CMK (cell line): ENCODE results near the gene UMAD1.
"Not testable (repeated sequence)": the region's sequence is repeated elsewhere in the genome, so short reads cannot be mapped to it uniquely, and the experiment has no call there.

Source experiments
- DNase-seq: peaks from one replicate; pipeline ENCODE4 v3.0.0-alpha.2; 2010; ENCODE audit warnings: low read depth

The UMAD1 gene

DNA sequence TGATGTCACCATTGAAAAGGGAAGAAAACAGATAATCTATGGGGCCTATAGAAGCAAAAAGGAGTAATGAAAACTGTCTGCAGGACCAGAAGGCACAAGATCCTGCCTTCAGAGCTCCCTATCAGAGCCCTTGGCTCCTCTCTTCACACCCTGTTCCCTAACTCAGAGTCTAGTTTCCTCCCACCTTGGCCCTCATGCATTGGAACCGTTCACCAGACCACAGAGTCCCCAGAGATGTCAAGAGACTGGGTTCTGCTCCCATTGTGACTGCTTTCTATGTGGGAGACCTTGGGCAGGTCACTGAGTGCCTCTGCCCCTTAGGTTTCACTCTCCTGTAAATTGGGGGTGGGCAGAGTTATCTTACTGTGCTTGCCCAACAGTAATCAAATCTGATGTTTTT lies 158.0 kb downstream of the UMAD1 start:
- DNase-seq = no peak

DNA sequence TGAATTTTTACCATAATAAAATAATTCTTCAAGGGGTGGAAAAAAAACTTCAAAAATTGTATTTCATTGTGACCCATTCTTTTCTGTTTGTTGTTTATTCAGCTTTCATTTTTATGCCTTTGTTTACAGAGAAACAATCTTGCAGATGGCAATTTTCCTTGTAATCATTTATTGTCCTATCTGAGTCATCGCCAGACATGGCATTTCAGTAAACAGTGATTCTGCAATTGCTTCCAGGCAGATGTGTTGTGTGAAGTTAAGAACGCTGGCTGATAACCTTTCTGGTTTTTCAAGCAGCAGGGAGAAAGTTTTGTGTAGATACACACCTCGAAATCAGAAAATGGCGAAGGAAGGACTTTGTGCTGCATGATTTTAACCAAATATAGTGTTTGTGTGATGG lies 158.6 kb downstream of the UMAD1 start:
- DNase-seq = no peak

DNA sequence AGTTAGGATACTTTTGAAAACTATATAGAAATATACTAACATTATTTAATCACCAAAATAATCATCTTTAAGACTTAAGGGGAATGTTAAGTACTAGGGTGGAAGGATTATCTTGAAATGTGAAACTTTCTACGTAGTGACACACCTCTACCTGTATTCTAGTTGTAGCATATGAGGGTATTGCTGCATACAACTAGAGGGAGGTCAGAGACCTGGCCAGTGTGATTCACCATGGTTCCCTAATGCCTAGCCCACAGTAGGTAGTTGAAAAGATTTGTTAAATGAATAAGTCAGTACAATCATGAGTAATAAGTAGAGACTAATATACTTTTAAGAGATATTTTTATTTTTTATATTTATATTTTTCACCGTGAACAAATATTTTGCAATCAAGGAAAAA lies 162.0 kb downstream of the UMAD1 start:
- no peak for DNase-seq

DNA sequence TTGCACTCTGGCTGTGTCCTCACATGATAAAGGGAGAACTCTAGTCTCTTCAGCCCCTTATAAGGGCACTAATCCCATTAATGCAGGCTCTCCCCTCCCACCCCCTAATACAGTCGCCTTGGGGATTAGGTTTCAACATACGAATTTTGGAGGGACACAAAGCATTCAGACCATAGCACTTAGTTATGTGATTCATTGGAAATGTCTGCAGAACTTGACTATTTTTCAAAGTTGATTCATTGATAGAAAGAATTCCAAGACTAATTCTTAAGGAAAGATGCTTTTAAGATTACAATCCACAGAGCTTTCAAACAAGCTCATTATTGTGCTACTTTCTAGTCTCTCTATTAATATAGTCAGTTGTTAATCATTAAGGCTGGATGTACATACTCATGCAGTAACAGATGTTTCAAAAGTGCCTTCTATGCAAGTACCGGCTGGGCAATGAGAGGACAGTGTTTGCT lies 163.2 kb downstream of the UMAD1 start:
- no peak for DNase-seq

DNA sequence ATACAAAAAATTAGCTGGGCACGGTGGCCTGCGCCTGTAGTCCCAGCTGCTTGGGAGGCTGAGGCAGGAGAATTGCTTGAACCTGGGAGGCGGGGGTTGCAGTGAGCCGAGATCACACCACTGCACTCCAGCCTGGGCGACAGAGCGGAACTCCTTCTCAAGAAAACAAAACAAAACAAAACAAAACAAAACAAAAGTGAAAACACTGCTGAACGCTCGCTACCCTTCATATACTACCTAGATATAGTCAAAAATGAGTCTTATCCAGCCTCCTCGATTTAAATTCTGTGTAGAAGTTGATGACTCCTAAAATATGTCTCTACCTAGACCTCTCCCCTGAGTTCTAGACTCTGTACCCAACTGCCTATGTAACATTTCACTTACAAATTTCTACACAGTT lies 164.3 kb downstream of the UMAD1 start:
- not testable (repeated sequence) for DNase-seq

DNA sequence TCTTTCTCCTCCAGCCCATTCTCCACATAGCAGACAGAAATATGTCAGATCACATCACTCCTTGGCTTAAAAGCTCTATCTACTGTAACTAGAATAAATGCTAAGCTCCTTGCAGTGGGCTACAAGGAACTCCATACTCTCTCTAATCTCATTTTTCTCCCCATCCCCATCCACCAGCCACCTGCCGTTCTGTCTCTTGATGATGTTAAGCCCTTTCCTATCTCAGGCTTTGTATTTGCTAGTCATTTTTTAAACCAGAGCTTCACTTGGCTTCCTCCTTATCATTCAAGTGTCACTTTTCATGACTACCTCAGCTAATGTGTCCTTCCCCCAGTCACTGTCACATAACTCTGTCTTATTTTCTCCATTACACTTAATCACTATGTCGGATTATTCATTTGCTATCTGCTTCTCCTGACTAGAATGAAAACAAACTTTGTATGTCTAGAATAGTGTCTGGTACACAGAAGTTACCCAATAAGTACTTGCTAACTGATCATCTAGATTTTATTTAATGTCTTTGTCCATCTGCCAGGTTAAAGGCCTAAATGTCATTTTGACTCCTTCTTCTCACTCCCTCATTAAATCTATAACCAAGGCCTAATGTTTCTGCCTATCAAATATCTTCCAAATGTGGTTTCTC lies 165.1 kb downstream of the UMAD1 start:
- no peak for DNase-seq

DNA sequence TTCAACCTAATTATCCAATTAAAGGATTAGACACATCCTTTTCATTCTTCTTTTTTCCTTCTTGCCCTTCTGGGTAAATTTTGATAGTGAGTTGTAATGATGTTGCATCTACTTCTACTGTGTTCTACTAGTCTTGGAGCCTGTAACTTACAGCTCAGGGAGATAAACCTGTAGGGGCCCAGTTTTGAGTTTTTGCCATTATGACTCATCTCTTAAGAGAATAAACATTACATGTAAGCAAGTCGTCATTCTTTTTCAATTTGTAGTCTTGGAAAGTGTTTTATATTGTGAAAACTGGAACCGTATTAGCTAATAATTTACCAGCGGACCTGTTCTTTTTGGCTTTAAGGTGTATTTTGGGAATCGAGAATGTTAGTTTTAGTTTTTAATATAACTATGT lies 167.6 kb downstream of the UMAD1 start:
- no peak for DNase-seq

DNA sequence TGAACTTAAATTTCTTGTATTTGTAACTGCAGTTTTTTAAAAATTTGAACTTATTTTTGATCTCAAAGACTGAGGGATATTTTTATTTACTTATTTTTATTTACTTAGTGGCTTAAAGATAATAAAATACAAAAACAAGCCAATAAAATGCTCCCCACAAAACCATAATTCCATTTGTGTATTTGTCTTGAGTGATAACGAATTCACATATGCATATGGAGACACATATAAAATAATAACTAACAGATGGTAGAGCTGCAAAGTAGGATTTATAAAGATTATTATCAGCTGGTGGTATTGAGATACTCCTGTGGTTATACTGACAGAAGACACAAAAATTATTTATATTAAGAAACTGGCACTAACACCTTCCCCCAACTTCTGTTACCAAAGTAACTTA lies 168.1 kb downstream of the UMAD1 start:
- DNase-seq = no peak

DNA sequence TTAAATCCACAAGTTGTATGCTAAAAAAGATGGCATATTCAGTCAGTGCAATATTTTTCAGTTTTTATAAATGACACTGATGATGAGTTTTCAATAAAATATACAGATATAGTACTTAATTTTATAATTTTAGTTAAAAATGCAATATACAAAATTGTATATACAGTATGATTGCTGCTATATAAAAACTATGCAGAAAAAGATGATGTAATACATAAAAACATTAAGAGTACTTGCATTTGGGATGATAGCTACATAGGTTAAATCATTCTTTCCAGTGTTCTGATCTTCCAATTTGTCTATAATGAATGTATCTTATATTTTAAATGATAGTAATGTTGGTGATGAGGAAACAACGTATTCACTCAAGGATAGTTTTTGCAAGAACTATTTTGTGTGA lies 169.8 kb downstream of the UMAD1 start:
- DNase-seq = no peak

DNA sequence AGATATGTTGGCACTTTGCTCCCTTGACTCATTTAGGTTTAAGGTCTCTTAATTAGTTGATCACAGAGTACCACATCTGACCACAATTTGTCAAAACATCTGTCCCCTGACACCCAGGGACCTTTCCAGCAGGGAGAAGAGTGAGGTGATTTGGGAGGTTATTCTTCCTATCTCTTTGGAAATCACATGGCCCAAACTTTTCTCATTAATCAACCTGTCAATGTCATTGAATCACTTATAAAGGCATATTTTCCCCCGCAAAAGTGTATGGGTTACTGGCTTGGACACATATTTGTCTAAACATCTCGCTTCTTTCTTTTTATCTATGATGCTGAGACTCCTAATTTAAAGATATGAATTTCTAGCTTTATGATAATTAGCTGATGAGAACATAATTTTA lies 170.3 kb downstream of the UMAD1 start:
- DNase-seq = no peak

DNA sequence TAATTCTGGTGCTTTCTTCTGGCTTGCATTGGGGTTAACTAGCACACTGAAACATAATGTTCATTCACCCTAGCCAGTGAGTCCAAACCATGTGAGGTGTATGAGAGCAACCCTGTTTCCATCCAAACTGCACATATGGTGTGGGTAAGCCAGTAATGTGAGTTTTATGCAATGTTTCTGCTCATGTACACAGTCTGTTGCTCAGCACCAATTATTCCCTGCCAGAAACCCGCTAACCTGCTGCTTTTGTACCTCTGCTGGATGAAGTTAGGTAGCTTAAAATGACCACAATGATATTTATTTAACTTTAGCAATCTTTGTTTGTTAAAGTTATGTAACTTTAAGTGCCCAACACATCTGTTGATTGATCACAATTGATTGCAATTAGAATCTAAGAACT lies 171.6 kb downstream of the UMAD1 start:
- DNase-seq = no peak

DNA sequence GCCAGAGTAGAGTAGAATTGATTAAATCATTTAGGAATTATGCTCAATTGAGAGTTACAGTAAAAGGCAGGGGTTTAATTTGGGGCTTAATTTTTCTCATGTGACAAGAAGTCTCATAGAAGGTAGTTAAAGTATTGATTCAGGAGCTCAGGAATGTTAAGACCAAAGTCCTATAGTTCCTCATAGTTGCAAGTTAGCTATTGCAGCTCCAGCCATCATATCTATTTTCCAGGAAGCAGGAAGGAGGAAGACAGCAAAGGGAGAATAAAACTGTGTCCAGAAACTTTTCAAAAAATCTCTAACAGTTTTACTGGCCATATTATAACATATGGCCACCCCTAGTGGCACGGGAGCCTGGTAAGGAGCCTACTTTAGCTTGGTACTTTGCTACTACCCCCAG lies 174.8 kb downstream of the UMAD1 start:
- DNase-seq = no peak

DNA sequence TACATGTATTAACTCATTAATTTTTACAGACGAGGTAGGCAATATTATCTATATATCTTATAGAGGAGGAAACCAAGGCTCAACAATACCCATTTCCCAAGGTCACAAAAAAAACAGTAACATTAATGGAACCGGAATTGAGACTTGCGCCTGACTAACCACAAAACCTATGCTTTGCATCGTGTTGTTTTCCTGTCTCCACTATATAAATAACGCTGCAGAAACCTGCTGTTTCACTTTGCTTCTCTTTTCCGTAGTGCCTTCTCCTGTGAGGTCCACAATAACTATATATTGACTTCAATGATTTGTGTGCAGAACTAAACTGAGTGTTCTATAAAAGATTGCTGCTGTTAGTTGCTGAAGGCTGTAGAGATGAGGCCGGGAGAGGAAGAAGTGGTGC lies 175.5 kb downstream of the UMAD1 start:
- DNase-seq = no peak

DNA sequence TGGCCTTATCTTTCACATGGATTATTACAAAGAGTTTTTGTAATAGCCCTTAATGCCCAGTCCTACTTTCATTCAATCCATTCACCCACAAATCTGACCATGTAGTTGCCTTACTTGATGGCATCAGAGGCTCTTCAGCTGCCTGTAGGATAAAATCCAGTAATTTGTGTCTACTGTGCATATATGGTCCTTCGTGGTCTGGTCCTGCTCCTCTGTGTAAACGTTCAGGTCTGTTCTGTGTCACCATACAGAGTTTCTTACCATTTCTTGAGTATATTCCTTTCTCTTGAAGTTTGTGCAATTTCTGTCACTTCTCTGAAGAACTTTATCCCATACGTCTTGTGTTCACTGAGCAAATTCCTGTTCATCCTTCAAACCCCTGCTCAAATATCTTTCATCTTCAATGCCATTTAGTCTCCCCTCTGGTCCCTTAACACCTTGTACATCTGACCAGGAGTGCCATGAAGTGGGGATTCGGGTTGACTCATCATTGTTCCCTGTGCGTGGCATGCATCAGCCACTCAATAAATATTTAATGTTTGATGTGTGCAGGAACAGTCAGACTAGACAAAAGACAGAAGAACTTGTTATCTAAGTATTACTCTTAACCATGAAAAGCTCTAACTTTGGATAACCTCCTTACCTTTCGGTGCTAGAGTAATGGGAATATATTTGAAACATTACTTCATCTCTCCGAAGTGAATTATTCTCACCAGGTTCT lies 176.4 kb downstream of the UMAD1 start:
- no peak for DNase-seq

DNA sequence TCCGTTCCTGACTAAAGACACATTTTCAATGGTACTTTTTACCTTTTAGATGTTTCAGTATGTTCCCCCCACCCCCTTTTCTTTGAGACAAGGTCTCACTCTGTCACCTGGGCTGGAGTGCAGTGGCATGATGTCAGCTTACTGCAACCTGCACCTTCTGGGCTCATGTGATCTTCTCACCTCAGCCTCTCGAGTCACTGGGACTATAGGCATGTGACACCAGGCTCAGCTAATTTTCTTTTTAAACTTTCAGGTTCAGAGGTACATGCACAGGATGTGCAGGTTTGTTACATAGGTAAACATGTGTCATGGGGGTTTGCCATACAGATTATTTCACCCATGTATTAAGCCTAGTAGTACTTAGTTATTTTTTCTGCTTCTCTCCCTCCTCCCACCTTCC lies 177.2 kb downstream of the UMAD1 start:
- DNase-seq = no peak

DNA sequence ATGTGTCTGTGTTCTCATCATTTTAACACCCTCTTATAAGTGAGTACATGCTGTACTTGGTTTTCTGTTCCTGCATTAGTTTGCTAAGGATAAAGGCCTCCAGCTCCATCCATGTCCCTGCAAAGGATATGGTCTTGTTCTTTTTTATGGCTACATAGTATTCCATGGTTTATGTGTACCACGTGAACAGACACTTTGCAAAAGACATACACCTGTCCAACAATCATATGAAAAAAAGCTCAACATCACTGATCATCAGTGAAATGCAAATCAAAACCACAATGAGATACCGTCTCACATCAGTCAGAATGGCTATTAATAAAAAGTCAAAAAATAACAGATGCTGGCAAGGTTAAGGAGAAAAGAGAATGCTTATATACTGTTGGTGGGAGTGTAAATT lies 177.6 kb downstream of the UMAD1 start:
- not testable (repeated sequence) for DNase-seq

DNA sequence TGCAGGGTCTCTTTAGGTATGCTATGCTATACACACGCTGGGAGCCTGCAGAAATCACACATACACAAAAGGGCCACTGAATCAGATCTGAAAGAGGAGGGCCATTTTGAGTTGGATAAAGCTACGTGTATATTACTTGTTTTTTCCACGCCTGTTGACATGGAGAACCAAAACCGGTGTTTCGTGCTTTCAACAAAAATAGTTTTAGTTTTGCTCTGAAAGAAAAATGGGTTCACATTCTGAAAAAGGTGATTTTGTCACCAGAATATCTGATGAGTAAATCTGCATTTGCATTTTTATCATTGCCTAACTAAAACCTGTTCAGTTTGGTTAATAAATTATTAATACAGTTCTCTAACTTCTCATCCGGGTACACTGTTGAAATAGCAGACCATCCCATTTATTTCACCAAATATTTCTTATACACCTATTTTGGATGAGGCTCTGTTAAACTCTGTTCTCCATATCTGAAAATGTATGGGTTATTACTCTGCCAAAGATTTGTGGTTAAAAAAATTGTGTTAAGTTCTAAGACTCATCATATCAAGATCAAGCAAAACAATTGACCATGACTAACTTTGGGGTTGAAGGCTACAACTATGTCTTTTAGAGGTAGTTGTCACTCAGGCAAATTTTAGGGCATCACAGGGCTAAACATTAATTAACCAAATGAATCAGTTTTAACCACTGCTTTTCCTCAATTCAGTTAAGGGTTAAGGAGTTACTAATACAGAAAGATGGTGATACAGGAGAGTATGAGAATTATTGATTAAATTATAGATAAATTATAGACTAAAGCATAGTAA lies 179.1 kb downstream of the UMAD1 start:
- no peak for DNase-seq

DNA sequence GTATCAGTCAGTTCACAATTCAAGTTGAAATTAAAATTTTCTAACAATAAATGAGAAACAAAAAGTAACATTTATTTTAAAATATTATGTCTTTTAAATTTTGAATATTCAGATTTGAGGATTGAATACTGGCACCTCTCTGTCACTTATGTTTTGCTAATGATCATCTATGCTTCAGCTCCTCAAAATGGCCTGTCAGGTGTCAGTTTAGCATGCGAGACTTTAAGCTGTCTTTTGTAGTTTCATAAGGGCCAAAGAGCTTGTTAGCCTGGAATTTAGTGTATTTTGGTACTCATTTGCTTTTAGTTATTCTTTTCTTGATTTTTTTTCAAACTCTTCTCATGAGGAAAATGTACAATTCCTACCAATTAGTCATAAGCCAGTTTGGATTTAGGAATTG lies 179.9 kb downstream of the UMAD1 start:
- no peak for DNase-seq

DNA sequence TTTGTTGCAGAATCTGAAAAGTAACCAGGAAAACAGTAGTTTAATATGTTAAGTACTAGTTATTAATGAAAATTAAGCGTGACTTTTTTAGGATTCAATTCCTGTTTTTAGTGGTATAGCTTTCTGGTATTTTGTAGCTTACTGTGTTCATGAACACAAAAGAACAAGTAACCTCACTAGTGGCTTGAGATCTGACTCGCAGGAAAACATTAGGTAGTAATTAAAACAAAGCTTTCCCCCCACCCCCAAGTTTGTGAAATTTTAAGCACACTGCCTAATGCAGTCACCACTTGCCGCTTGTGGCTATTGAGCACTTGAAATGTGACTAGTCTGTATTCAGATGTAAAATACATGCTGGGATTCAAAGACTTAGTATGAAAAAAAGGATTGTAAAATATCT lies 180.4 kb downstream of the UMAD1 start:
- DNase-seq = no peak

DNA sequence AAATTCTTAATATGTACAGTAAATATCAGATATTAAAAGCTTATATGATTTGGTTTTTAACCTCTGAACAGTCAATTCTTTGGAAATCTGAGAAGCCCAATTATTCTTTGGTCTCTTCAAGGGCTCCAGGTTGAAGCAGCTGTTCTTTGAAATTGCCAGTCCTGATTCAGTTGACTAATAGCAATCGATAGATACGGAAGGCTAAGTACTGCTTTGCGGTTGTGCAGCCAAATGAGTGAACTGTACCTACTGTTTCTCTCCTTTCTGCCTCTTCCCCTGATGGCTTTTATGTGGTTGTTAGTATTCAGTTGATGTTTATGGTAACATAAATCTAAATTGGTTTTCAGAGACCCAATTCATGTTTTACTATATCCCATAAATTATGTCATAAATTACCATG lies 181.0 kb downstream of the UMAD1 start:
- no peak for DNase-seq

DNA sequence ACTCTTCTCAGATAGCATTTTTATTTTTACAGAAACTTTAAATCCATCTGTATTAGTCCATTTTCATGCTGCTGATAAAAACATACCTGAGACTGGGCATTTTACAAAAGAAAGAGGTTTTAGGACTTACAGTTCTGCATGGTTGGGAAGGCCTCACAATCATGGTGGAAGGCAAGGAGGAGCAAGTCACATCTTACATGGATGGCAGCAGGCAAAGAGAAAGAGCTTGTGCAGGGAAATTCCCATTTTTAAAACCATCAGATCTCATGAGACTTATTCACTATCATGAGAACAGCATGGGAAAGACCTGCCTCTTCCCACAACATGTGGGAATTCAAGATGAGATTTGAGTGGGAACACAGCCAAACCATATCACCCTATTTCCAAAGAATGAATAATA lies 184.7 kb downstream of the UMAD1 start:
- DNase-seq = not testable (repeated sequence)

DNA sequence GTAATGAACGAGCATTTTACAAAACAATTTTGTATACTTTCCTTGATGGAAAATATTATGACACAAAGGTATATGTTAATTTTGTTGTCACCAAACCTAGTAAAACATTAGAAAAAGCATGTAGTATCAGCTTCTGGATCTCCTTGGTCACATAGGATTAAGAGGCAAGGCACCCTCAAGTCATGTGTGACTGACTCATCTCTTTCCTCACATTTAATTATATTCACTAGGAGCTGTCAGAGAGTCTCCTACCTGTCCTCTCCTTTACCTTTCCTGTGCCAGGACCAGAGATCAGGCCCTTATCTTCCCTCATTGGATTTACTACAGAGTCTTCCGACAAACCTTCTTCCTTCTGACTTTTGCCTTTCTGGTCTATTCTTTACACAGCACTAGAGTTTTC lies 189.1 kb downstream of the UMAD1 start:
- DNase-seq = no peak
